Thymus (tissue), 11 donors: Measurements from ENCODE around the gene HYAL4. TPM values are rescaled to one million over a fixed set of nuclear protein-coding genes. Genes with fewer than 3 reads are reported as not detected.
"Not testable (repeated sequence)": the region's sequence is repeated elsewhere in the genome, so short reads cannot be mapped to it uniquely, and the experiment has no call there.

Experiments used
- DNase-seq, 9 donors: peaks; one replicate each; pipeline ENCODE4 v3.0.0-alpha.2; 2013; ENCODE audit warnings: low spot score in 9 of 9, low read depth in 6 of 9, missing footprints in 1 of 9
- H3K27ac ChIP-seq, 2 donors: one replicate each; pipeline ENCODE4 v1.5.1; 2013; ENCODE audit warnings: control low read depth in 1 of 2, low read depth in 1 of 2, low read length in 1 of 2, mild to moderate bottlenecking in 1 of 2, moderate library complexity in 1 of 2
- H3K27me3 ChIP-seq, 2 donors: one replicate each; pipeline ENCODE4 v1.5.1; 2013; ENCODE audit warnings: low read length in 1 of 2; ENCODE audit not compliant: control insufficient read depth in 2 of 2, insufficient read depth in 1 of 2
- H3K36me3 ChIP-seq, 2 donors: one replicate each; pipeline ENCODE4 v1.5.1; 2013; ENCODE audit warnings: low read length in 1 of 2, mild to moderate bottlenecking in 1 of 2, moderate library complexity in 1 of 2; ENCODE audit not compliant: control insufficient read depth in 2 of 2, insufficient read depth in 2 of 2
- H3K4me1 ChIP-seq, 2 donors: one replicate each; pipeline ENCODE4 v1.5.1; 2013; ENCODE audit warnings: low read length in 2 of 2; ENCODE audit not compliant: control insufficient read depth in 2 of 2, insufficient read depth in 2 of 2
- H3K4me3 ChIP-seq, 2 donors: one replicate each; pipeline ENCODE4 v1.5.1; 2013; ENCODE audit warnings: low read length in 2 of 2, control low read depth in 1 of 2, mild to moderate bottlenecking in 1 of 2
- H3K9me3 ChIP-seq, 2 donors: one replicate each; pipeline ENCODE4 v1.5.1; 2013; ENCODE audit warnings: low read length in 1 of 2, mild to moderate bottlenecking in 1 of 2; ENCODE audit not compliant: control insufficient read depth in 2 of 2, insufficient read depth in 1 of 2
- WGBS: extraction: QIAGEN DNeasy Blood & Tissue Kit; methylation state at CpG from one replicate; pipeline ENCODE4 v1.1.7; 2013; 5-methylcytosine and 5-hydroxymethylcytosine counted together
- polyA plus RNA-seq: library from polyadenylated mRNA; stranded (reverse); fragments of 200-250 nt; gene quantifications from one replicate; pipeline ENCODE4 v1.2.3, GENCODE V29; 2013
- total RNA-seq: library from RNA; stranded (reverse); fragments of 120-200 nt; gene quantifications from one replicate; pipeline ENCODE4 v1.2.4, GENCODE V29; 2013
- donor health status: healthy.

HYAL4 gene
- total and polyA plus RNA-seq, 2 donors, result 0.05 to 0.30 TPM

- WGBS, result 93% methylated on average over 4 of the region's 4 CpGs
- H3K4me3 ChIP-seq, result no peak overlapping the region
- DNase-seq, result no peak
- no peaks in the 10 kb centered on the region for H3K36me3 ChIP-seq
- no peaks in the 10 kb centered on the region for H3K4me1 ChIP-seq
- no peaks in the 10 kb centered on the region for H3K9me3 ChIP-seq
- no peak overlapping the region for H3K27ac ChIP-seq
- H3K27me3 ChIP-seq, result no peaks in the 10 kb centered on the region
These were observed 8.3 kb upstream of the HYAL4 start for GRCh38 chr7:123836656-123837055.

- 97% methylated on average over 2 of the region's 2 CpGs for WGBS
- DNase-seq, H3K9me3 ChIP-seq, H3K36me3 ChIP-seq, H3K4me1 ChIP-seq, H3K27ac ChIP-seq, H3K4me3 ChIP-seq, H3K27me3 ChIP-seq: not testable (repeated sequence)
These were observed 5.9 kb upstream of the HYAL4 start for GRCh38 chr7:123839106-123839505.

- H3K4me3 ChIP-seq, DNase-seq, H3K27ac ChIP-seq, H3K27me3 ChIP-seq, H3K4me1 ChIP-seq, H3K36me3 ChIP-seq, H3K9me3 ChIP-seq: not testable (repeated sequence)
- WGBS, result 97% methylated on average over 7 of the region's 7 CpGs
These were observed 827 bp upstream of the HYAL4 start for GRCh38 chr7:123844142-123844541.

- H3K9me3 ChIP-seq, result no peaks in the 10 kb centered on the region
- DNase-seq, result no peak
These were observed 851 bp downstream of the HYAL4 start for GRCh38 chr7:123845823-123846216.

GRCh38 chr7:123846217-123846891 lies 1.4 kb downstream of the HYAL4 start:
- DNase-seq, result no peak
- WGBS, result 46% methylated on average over 3 of the region's 3 CpGs

More at GRCh38 chr7:123845823-123846216, 851 bp downstream of the HYAL4 start:
- H3K36me3 ChIP-seq, result no peaks in the 10 kb centered on the region
- H3K27ac ChIP-seq, result no peak overlapping the region
- no peaks in the 10 kb centered on the region for H3K27me3 ChIP-seq
- no peaks in the 10 kb centered on the region for H3K4me1 ChIP-seq
- H3K4me3 ChIP-seq, result no peak overlapping the region
- WGBS, result 31% methylated on average over 1 of the region's 1 CpG

GRCh38 chr7:123847868-123848267 lies 2.9 kb downstream of the HYAL4 start:
- WGBS, result 94% methylated on average over 1 of the region's 1 CpG

More at GRCh38 chr7:123846217-123846891, 1.4 kb downstream of the HYAL4 start:
- Histone ChIP-seq H3K36me3 (no peaks in the 10 kb centered on the region), H3K27ac (no peak overlapping the region), H3K9me3 (no peaks in the 10 kb centered on the region), H3K4me1 (no peaks in the 10 kb centered on the region), H3K27me3 (no peaks in the 10 kb centered on the region), H3K4me3 (no peak overlapping the region)

GRCh38 chr7:123849855-123850254 lies 4.9 kb downstream of the HYAL4 start:
- H3K4me3 ChIP-seq, result no peak overlapping the region
- H3K9me3 ChIP-seq, result no peaks in the 10 kb centered on the region
- no peaks in the 10 kb centered on the region for H3K36me3 ChIP-seq
- no peaks in the 10 kb centered on the region for H3K4me1 ChIP-seq
- 94% methylated on average over 1 of the region's 1 CpG for WGBS
- DNase-seq, result no peak
- no peak overlapping the region for H3K27ac ChIP-seq
- H3K27me3 ChIP-seq, result no peaks in the 10 kb centered on the region

More at GRCh38 chr7:123847868-123848267, 2.9 kb downstream of the HYAL4 start:
- DNase-seq, result no peak
- Histone ChIP-seq H3K4me3 (no peak overlapping the region), H3K4me1 (no peaks in the 10 kb centered on the region), H3K36me3 (no peaks in the 10 kb centered on the region), H3K9me3 (no peaks in the 10 kb centered on the region), H3K27me3 (no peaks in the 10 kb centered on the region), H3K27ac (no peak overlapping the region)

- 94% methylated on average over 5 of the region's 5 CpGs for WGBS
- not testable (repeated sequence) for H3K4me1 ChIP-seq, H3K27me3 ChIP-seq, H3K36me3 ChIP-seq, H3K9me3 ChIP-seq, DNase-seq, H3K4me3 ChIP-seq, H3K27ac ChIP-seq
These were observed 6.4 kb downstream of the HYAL4 start for GRCh38 chr7:123851404-123851803.

GRCh38 chr7:123854291-123854690 lies 9.3 kb downstream of the HYAL4 start:
- 86% methylated on average over 2 of the region's 2 CpGs for WGBS
- not testable (repeated sequence) for H3K27ac ChIP-seq, H3K36me3 ChIP-seq, H3K9me3 ChIP-seq, DNase-seq, H3K4me1 ChIP-seq, H3K27me3 ChIP-seq, H3K4me3 ChIP-seq
